Measurements from ENCODE around the gene KLHL22.
"Not testable (repeated sequence)": the region's sequence is repeated elsewhere in the genome, so short reads cannot be mapped to it uniquely, and the experiment has no call there.

KLHL22 gene

DNA sequence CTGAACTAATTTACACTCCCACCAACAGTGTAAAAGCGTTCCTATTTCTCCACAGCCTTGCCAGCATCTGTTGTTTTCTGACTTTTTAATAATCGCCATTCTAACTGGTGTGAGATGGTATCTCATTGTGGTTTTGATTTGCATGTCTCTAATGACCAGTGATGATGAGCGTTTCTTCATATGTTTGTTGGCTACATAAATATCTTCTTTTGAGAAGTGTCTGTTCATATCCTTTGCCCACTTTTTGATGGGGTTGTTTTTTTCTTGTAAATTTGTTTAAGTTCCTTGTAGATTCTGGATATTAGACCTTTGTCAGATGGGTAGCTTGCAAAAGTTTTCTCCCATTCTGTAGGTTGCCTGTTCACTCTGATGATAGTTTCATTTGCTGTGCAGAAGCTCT is 79.9 kb downstream of the KLHL22 start:
- H3K27ac Mint-ChIP-seq; DNase-seq (ENCODE audit: low spot score in 2 of 2); H3K36me3 Mint-ChIP-seq; H3K4me1 Mint-ChIP-seq; H3K4me3 Mint-ChIP-seq; H3K27me3 Mint-ChIP-seq; ATAC-seq (ENCODE audit: low read depth); H3K9me3 Mint-ChIP-seq: not testable (repeated sequence)

DNA sequence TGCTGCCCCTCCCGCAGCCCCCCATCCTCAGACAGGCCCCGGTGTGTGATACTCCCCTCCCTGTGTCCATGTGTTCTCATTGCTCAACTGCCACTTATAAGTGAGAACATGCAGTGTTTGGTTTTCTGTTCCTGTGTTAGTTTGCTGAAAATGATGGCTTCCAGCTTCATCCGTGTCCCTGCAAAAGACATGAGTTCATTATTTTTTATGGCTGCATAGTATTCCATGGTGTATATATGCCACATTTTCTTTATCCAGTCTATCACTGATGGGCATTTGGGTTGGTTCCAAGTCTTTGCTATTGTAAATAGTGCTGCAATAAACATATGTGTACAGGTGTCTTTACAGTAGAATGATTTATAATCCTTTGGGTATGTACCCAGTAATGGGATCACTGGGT is 80.4 kb downstream of the KLHL22 start:
- not testable (repeated sequence) for H3K9me3 Mint-ChIP-seq; DNase-seq (ENCODE audit: low spot score in 2 of 2); H3K27me3 Mint-ChIP-seq; H3K4me1 Mint-ChIP-seq; H3K27ac Mint-ChIP-seq; H3K36me3 Mint-ChIP-seq; ATAC-seq (ENCODE audit: low read depth); H3K4me3 Mint-ChIP-seq

DNA sequence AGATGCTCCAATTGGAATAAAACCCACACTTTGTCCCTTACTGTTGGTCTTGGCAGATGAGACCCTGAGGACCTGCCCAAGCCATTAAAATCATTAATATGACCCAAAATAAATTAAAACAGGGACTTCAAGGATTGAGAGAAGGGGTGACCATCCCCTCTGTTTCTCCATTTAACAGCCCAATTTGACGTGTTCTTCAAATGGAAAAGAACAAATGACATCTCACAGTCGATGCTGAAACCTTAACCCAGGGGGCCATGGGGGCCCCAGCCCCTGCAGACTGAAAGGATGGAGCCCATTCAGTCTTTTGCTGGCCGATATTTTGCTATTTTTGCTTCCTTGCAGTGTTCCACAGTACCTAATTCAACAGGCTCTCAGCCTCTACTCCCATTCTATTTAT is 81.1 kb downstream of the KLHL22 start:
- Mint-ChIP-seq H3K4me3 (no peak overlapping the region), H3K36me3 (no peaks in the 10 kb centered on the region), H3K4me1 (peaks cover 2% of the 10 kb centered on the region), H3K27ac (no peak overlapping the region), H3K27me3 (peaks cover 3% of the 10 kb centered on the region), H3K9me3 (no peaks in the 10 kb centered on the region)
- ATAC-seq (ENCODE audit: low read depth), result no peak
- no peak for DNase-seq (ENCODE audit: low spot score in 2 of 2)

DNA sequence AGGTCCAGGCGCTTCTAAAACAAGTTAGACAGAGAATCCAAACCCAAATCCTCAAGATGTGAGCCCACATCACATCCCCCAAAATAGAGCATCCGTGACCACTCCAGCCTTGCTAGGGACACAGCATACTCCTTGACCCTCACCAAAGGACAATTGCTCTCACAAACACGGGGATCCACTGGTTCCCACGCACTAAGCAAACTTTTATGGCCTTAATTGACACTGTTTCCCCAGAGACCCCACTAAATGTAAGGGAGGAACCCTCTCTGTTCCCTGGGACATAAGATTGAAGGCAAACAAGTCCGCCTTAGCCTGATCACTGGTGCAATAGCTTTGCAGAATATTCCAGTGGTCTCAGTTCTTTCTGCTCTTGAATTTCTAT is 81.5 kb downstream of the KLHL22 start:
- H3K9me3 Mint-ChIP-seq, result no peaks in the 10 kb centered on the region
- H3K4me3 Mint-ChIP-seq, result no peak overlapping the region
- H3K27me3 Mint-ChIP-seq, result peaks cover 1% of the 10 kb centered on the region
- H3K36me3 Mint-ChIP-seq, result no peaks in the 10 kb centered on the region
- H3K4me1 Mint-ChIP-seq, result peaks cover 2% of the 10 kb centered on the region
- ATAC-seq (ENCODE audit: low read depth) (no peak), DNase-seq (ENCODE audit: low spot score in 2 of 2) (no peak)
- H3K27ac Mint-ChIP-seq, result no peak overlapping the region

DNA sequence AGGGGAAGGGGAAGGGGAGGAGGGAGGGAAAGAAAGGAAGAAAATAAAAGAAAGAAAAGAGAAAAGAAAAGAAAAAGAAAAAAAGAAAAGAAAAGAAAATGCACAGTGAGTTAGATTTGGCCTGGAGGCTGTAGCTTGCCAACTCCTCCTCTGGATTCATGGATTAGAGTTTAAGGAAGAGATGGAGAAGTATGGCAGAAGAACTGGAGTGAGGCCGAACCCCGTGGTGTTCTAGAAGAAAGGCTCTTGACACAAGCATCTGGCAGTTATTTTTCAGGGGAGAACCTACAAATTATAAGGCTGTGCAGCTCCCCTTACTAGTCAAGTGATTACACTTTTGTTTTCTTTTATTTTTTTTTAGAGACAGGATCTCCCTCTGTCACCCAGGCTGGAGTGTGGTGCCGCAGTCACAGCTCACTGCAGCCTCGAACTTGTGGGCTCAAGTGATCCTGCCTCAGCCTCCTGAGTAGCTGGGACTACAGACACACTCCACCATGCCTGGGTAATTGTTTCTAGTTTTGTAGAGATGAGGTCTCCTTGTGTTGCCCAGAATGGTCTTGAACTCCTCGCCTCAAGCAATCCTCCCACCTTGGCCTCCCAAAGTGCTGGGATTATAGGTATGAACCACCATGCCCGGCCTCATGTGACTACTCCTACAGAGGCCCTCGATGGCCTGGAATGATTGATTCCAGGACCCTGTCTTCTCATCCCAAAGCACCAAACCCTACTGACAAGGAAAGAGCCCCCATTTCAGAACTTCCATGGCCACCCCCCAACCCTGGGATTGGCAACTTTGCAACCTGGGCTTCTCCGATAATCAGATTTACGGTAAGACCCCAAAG is 82.2 kb downstream of the KLHL22 start:
- H3K27ac Mint-ChIP-seq, result no peak overlapping the region
- DNase-seq (ENCODE audit: low spot score in 2 of 2) (no peak), ATAC-seq (ENCODE audit: low read depth) (no peak)
- no peak overlapping the region for H3K4me3 Mint-ChIP-seq
- H3K36me3 Mint-ChIP-seq, result no peaks in the 10 kb centered on the region
- H3K9me3 Mint-ChIP-seq, result no peaks in the 10 kb centered on the region
- H3K27me3 Mint-ChIP-seq, result peaks cover 1% of the 10 kb centered on the region
- H3K4me1 Mint-ChIP-seq, result peaks cover 2% of the 10 kb centered on the region

DNA sequence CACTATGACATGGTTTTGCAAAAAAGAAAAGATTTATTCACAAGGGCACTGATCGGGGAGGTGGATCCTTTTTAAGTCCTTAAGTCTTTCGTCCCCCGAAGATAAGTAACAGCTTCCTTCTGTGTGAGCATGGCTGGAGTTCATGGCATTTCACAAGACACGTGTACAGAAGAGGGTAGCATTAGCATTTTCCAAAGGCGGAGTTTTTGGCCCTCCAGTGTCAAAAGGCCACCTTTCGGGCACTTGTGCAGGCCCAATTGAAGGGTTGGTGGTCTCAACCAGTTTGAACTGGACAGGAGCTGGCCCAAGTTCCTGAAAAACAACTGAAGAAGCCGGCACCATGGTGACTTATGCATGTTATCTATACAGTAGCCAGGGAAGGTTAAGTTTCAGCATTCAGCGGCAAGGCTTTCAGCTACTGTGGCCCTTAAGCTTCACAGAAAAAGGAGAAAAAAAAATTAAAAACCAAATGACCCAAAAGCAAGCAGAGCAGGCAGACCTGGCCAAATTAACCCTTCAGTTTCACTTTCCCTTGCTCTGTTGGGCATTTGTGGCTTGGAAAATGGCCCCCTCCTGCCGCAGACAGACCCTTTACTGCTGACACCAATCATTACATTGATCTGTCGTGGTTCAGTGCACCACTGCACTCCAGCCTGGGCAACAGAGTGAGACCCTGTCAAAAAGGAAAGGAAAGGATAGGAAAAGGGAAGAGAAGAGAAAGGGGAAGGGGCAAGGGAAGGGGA is 83.0 kb downstream of the KLHL22 start:
- ATAC-seq (ENCODE audit: low read depth) (no peak), DNase-seq (ENCODE audit: low spot score in 2 of 2) (no peak)
- peaks cover 1% of the 10 kb centered on the region for H3K27me3 Mint-ChIP-seq
- no peaks in the 10 kb centered on the region for H3K9me3 Mint-ChIP-seq
- no peak overlapping the region for H3K4me3 Mint-ChIP-seq
- peaks cover 2% of the 10 kb centered on the region for H3K4me1 Mint-ChIP-seq
- H3K27ac Mint-ChIP-seq, result no peak overlapping the region
- no peaks in the 10 kb centered on the region for H3K36me3 Mint-ChIP-seq

DNA sequence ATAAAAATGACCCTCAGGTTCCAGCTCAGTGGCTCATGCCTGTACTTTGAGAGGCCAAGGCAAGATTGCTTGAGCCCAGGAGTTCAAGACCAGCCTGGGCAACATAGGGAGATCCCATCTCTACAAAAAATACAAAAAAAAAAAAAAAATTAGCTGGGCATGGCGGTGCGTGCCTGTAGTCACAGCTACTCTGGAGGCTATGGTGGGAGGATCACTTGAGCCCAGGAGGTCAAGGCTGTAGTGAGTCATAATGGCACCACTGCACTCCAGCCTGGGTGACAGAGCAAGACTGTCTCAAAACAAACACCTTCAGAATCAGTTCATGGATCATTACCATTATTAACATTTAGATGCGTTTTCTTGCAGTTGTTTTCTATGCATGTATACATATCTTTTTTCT is 86.2 kb downstream of the KLHL22 start:
- not testable (repeated sequence) for H3K27ac Mint-ChIP-seq; DNase-seq (ENCODE audit: low spot score in 2 of 2); H3K4me3 Mint-ChIP-seq

DNA sequence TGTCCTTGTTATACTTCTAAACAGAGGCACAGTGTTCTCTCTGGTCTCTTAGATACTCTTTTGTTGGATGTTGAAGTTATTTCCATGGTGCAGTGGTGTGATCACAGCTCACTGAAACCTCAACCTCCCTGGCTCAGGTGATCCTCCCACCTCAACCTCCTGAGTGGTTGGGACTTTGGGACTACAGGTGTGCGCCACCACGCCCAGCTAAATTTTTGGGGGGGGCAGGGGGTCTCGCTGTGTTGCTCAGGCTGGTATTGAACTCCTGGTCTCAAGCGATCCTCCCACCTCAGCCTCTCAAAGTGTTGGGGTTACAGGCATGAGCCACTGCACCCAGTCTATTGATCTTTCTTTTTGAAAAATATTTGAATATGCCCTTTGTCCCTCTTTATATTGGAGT is 86.7 kb downstream of the KLHL22 start:
- Mint-ChIP-seq H3K27ac (no peak overlapping the region), H3K27me3 (peaks cover 1% of the 10 kb centered on the region), H3K4me3 (no peak overlapping the region), H3K9me3 (no peaks in the 10 kb centered on the region), H3K36me3 (peaks cover 6% of the 10 kb centered on the region), H3K4me1 (peaks cover 2% of the 10 kb centered on the region)
- DNase-seq (ENCODE audit: low spot score in 2 of 2) (no peak), ATAC-seq (ENCODE audit: low read depth) (no peak)

More for the DNA sequence above, 86.2 kb downstream of the KLHL22 start:
- not testable (repeated sequence) for H3K36me3 Mint-ChIP-seq; H3K4me1 Mint-ChIP-seq; H3K9me3 Mint-ChIP-seq; ATAC-seq (ENCODE audit: low read depth); H3K27me3 Mint-ChIP-seq

DNA sequence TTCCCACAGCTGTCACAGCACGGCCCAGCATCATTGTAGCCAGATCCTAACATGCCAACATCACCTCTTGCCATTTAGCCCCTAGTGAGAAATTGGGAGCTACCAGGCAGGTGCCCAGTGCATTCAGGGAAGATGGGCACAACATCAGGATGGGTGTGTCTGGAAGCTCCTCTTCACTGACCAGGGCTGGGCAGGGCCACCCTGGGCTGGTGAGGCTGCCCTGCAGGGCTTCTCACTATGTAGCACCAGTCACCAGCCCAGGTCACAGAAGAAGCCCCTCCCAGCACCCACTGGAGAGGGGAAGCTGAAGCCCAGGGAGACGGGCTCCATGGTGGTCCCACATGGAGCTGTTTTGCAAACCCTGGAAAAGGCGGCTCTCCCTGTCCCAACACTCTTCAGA is 87.8 kb downstream of the KLHL22 start:
- Mint-ChIP-seq H3K27me3 (no peaks in the 10 kb centered on the region), H3K4me3 (no peak overlapping the region), H3K27ac (no peak overlapping the region), H3K9me3 (no peaks in the 10 kb centered on the region), H3K4me1 (peaks cover 3% of the 10 kb centered on the region), H3K36me3 (peaks cover 14% of the 10 kb centered on the region)
- DNase-seq (ENCODE audit: low spot score in 2 of 2), result no peak
- no peak for ATAC-seq (ENCODE audit: low read depth)

DNA sequence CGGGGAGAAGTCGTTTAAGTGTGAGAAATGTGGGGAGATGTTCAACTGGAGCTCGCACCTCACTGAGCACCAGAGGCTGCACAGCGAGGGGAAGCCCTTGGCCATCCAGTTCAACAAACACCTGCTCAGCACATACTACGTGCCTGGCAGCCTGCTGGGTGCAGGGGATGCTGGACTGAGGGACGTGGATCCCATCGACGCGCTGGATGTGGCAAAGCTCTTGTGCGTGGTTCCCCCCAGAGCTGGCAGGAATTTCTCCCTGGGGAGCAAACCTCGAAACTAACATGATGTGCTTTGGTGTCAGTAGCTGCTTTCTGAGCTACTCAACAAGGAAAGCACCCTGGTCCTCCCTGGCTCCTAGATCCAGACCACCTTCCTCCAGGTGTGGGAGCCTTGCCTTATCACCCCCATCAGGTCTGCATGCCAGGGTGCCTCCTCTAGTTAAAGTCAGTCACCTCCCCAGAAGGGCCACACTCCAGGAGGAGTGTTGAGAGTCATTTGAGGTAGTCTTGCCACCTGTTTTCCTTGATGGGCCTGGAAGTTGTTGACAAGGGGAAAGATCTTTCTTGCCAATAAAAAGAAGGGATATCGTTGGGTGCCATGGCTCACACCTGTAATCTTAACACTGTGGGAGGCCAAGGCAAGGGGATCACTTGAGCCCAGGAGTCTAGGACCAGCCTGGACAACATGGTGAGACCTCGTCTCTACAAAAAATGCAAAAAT is 88.7 kb downstream of the KLHL22 start:
- H3K4me1 Mint-ChIP-seq, result peaks cover 3% of the 10 kb centered on the region
- DNase-seq (ENCODE audit: low spot score in 2 of 2) (no peak), ATAC-seq (ENCODE audit: low read depth) (no peak)
- H3K27me3 Mint-ChIP-seq, result no peaks in the 10 kb centered on the region
- H3K36me3 Mint-ChIP-seq, result peaks cover 14% of the 10 kb centered on the region
- H3K9me3 Mint-ChIP-seq, result no peaks in the 10 kb centered on the region
- H3K27ac Mint-ChIP-seq, result no peak overlapping the region
- H3K4me3 Mint-ChIP-seq, result no peak overlapping the region

DNA sequence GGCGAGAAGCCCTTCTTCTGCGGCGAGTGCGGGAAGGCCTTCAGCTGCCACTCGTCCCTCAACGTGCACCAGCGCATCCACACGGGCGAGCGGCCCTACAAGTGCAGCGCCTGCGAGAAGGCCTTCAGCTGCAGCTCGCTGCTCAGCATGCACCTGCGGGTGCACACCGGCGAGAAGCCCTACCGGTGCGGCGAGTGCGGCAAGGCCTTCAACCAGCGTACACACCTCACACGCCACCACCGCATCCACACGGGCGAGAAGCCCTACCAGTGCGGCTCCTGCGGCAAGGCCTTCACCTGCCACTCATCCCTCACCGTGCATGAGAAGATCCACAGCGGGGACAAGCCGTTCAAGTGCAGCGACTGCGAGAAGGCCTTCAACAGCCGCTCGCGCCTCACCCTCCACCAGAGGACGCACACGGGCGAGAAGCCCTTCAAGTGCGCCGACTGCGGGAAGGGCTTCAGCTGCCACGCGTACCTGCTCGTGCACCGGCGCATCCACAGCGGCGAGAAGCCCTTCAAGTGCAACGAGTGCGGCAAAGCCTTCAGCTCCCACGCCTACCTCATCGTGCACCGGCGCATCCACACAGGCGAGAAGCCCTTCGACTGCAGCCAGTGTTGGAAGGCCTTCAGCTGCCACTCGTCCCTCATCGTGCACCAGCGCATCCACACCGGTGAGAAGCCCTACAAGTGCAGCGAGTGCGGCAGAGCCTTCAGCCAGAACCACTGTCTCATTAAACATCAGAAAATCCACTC is 89.5 kb downstream of the KLHL22 start:
- Mint-ChIP-seq H3K36me3 (peaks cover 14% of the 10 kb centered on the region), H3K9me3 (no peaks in the 10 kb centered on the region), H3K27ac (no peak overlapping the region), H3K4me1 (peaks cover 3% of the 10 kb centered on the region), H3K27me3 (no peaks in the 10 kb centered on the region), H3K4me3 (no peak overlapping the region)
- ATAC-seq (ENCODE audit: low read depth), result no peak
- no peak for DNase-seq (ENCODE audit: low spot score in 2 of 2)

DNA sequence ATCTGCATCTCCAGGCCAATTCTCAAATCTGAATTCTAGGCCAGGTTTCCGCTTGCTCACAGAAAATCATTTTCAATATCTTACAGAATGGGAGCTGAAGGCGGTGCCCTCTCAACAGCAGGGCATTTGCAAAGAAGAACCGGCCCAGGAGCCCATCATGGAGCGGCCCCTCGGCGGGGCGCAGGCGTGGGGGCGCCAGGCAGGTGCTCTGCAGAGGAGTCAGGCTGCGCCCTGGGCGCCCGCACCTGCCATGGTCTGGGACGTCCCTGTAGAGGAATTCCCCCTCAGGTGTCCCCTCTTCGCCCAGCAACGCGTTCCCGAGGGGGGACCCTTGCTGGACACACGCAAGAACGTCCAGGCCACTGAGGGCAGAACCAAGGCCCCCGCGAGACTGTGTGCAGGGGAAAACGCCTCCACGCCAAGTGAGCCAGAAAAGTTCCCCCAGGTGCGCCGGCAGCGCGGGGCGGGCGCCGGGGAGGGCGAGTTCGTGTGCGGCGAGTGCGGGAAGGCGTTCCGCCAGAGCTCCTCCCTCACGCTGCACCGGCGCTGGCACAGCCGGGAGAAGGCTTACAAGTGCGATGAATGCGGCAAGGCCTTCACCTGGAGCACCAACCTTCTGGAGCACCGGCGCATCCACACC is 90.2 kb downstream of the KLHL22 start:
- ATAC-seq (ENCODE audit: low read depth) (no peak), DNase-seq (ENCODE audit: low spot score in 2 of 2) (no peak)
- H3K27me3 Mint-ChIP-seq, result no peaks in the 10 kb centered on the region
- H3K9me3 Mint-ChIP-seq, result no peaks in the 10 kb centered on the region
- no peak overlapping the region for H3K27ac Mint-ChIP-seq
- H3K36me3 Mint-ChIP-seq, result peaks cover 14% of the 10 kb centered on the region
- H3K4me1 Mint-ChIP-seq, result peaks cover 3% of the 10 kb centered on the region
- H3K4me3 Mint-ChIP-seq, result no peak overlapping the region

DNA sequence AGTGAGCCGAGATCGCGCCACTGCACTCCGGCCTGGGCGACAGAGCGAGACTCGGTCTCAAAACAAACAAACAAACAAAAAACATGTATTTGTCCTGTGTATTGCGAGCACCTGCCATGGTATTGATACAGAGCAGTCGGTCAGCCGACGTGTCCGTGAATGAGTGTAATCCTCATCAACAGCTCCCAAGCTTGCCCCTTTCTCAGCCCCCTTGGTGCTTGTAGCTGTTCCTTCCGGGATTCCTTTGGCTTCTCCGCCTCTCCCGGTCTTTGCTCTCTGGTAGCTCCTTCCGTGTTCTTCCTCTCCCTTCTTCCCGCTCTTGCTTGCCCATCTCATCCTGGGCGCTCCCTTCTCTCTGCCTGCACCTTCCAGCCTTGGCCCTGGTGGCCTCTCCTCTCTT is 90.7 kb downstream of the KLHL22 start:
- no peaks in the 10 kb centered on the region for H3K9me3 Mint-ChIP-seq
- no peak for ATAC-seq (ENCODE audit: low read depth)
- peaks cover 3% of the 10 kb centered on the region for H3K4me1 Mint-ChIP-seq
- H3K36me3 Mint-ChIP-seq, result peaks cover 14% of the 10 kb centered on the region
- no peak for DNase-seq (ENCODE audit: low spot score in 2 of 2)
- no peak overlapping the region for H3K4me3 Mint-ChIP-seq
- no peak overlapping the region for H3K27ac Mint-ChIP-seq
- H3K27me3 Mint-ChIP-seq, result no peaks in the 10 kb centered on the region
